HG03342 (cell line): ENCODE data around the gene CCT6B.

Source experiments
- ATAC-seq: cut with Tn5 transposase; IDR thresholded peaks from one replicate; pipeline ENCODE4 v1.9.1; 2021; ENCODE audit warnings: mild to moderate bottlenecking, moderate library complexity; ENCODE audit not compliant: unreplicated experiment

CCT6B gene

GRCh38 chr17:34892461-34893249, 68.6 kb downstream of the CCT6B start:
- ATAC-seq = no peak

GRCh38 chr17:34886831-34887230, 74.4 kb downstream of the CCT6B start:
- ATAC-seq = no peak

GRCh38 chr17:34885076-34885475, 76.2 kb downstream of the CCT6B start:
- ATAC-seq = no peak

- no peak for ATAC-seq
These were observed 76.7 kb downstream of the CCT6B start for GRCh38 chr17:34884597-34884996.

GRCh38 chr17:34883106-34884000, 77.9 kb downstream of the CCT6B start:
- ATAC-seq = no peak

GRCh38 chr17:34879146-34879545, 82.1 kb downstream of the CCT6B start:
- no peak for ATAC-seq
